ENCODE results near the gene EPG5.

The EPG5 gene

DNA sequence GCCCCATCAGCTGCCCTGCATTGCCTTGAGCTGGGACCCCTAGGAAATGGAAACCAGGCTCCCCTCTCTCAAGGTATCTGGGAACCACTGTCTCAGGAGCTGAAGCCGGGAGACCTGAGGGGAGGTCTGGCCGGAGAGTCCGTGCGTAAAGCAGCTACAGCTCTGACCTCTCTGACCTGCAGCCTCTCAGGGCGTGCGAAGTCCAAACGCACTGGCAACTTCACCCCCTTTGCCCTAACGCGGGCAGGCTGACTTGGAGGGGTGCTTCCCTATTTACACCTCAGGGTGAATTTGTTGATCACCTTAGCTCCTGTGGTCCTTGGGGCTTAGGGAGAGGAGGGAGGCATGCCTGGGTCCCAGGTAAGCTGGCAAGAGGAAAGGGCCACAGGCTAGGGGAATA lies 124.1 kb downstream of the EPG5 start:
- Histone ChIP-seq H3K27ac (ENCODE audit: low read depth, low read length) (no peak overlapping the region), H3K36me3 (ENCODE audit: control insufficient read depth in 1 of 2, insufficient read depth in 2 of 2, low read length in 2 of 2) (no peaks in the 10 kb centered on the region), H3K27me3 (ENCODE audit: control insufficient read depth in 1 of 2, insufficient read depth in 2 of 2, low read length in 2 of 2) (peaks cover 0 to 5% of the 10 kb centered on the region in 2 donors), H3K9ac (ENCODE audit: low read depth in 1 of 2, low read length in 2 of 2) (no peak overlapping the region), H3K9me3 (ENCODE audit: control insufficient read depth in 1 of 2, low read length in 2 of 2) (no peaks in the 10 kb centered on the region), H3K4me1 (ENCODE audit: control insufficient read depth in 1 of 2, insufficient read depth in 2 of 2, low read length in 2 of 2) (peaks cover 10 to 12% of the 10 kb centered on the region in 2 donors), H3K4me3 (ENCODE audit: low read depth in 1 of 2, low read length in 2 of 2) (no peak overlapping the region)

DNA sequence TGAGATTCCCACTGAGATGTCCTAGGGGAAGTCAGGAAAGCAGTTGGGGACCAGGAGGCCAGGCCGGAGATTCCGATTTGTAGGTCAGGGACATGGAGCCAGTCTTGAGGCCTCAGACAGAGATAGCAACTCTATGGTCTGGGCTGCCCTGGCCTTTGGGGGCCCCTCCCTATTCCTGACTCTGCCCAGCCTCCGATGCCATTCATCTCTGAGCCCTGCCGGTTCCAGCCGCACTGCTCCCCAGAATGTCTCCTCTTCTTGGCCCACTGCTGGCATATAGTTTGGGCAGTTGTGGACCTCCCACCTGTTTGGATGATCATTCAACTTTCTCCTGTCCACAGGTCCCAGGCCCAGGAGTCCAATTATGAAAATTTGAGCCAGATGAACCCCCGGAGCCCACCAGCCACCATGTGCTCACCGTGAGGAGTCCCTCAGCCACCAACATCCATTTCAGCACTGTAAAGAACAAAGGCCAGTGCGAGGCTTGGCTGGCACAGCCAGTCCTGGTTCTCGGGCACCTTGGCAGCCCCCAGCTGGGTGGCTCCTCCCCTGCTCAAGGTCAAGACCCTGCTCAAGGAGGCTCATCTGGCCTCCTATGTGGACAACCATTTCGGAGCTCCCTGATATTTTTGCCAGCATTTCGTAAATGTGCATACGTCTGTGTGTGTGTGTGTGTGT lies 125.2 kb downstream of the EPG5 start:
- peaks cover 0 to 6% of the 10 kb centered on the region in 2 donors for H3K27me3 ChIP-seq (ENCODE audit: control insufficient read depth in 1 of 2, insufficient read depth in 2 of 2, low read length in 2 of 2)
- no peak overlapping the region for H3K9ac ChIP-seq (ENCODE audit: low read depth in 1 of 2, low read length in 2 of 2)
- no peak overlapping the region for H3K27ac ChIP-seq (ENCODE audit: low read depth, low read length)
- H3K9me3 ChIP-seq (ENCODE audit: control insufficient read depth in 1 of 2, low read length in 2 of 2) = no peaks in the 10 kb centered on the region
- no peak overlapping the region for H3K4me3 ChIP-seq (ENCODE audit: low read depth in 1 of 2, low read length in 2 of 2)
- H3K4me1 ChIP-seq (ENCODE audit: control insufficient read depth in 1 of 2, insufficient read depth in 2 of 2, low read length in 2 of 2) = peaks cover 17 to 20% of the 10 kb centered on the region in 2 donors
- no peaks in the 10 kb centered on the region for H3K36me3 ChIP-seq (ENCODE audit: control insufficient read depth in 1 of 2, insufficient read depth in 2 of 2, low read length in 2 of 2)

DNA sequence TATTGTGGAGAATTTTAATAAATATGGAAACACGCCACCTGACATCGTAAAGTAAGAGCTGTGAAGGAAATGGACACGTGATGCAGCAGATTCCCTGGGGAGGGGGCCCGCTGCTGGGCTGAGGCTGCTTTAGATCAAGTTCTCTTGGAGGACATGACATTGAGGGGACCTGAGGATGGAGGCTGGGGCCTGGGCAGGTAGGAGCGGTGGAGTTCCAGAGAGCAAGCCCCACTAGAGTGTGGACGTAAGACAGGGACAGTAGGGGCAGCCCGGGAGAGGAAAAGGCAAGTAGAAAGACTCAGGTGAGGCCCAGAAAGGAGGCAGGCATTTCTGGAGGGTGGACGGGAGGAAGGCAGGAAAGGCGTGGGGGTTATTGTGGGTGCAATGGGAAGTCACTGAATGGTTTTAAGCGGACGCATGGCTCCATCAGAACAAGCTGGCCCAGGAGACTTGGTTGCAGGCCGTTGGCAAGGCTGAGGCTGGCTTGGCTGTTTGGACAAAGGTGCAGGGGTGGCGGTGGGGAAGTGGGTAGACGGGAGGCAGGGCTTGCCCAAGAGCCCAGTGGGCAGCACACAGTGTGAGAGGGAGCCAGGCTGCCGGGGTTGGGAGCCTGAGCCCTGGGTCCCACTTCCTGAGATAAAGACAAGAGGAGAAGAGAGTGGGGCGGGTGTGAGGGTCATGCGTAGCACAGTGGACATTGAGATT lies 125.9 kb downstream of the EPG5 start:
- Histone ChIP-seq H3K9me3 (ENCODE audit: control insufficient read depth in 1 of 2, low read length in 2 of 2) (no peaks in the 10 kb centered on the region), H3K9ac (ENCODE audit: low read depth in 1 of 2, low read length in 2 of 2) (no peak overlapping the region), H3K36me3 (ENCODE audit: control insufficient read depth in 1 of 2, insufficient read depth in 2 of 2, low read length in 2 of 2) (no peaks in the 10 kb centered on the region), H3K4me1 (ENCODE audit: control insufficient read depth in 1 of 2, insufficient read depth in 2 of 2, low read length in 2 of 2) (peaks cover 23 to 27% of the 10 kb centered on the region in 2 donors), H3K27me3 (ENCODE audit: control insufficient read depth in 1 of 2, insufficient read depth in 2 of 2, low read length in 2 of 2) (peaks cover 0 to 6% of the 10 kb centered on the region in 2 donors), H3K27ac (ENCODE audit: low read depth, low read length) (no peak overlapping the region), H3K4me3 (ENCODE audit: low read depth in 1 of 2, low read length in 2 of 2) (no peak overlapping the region)

DNA sequence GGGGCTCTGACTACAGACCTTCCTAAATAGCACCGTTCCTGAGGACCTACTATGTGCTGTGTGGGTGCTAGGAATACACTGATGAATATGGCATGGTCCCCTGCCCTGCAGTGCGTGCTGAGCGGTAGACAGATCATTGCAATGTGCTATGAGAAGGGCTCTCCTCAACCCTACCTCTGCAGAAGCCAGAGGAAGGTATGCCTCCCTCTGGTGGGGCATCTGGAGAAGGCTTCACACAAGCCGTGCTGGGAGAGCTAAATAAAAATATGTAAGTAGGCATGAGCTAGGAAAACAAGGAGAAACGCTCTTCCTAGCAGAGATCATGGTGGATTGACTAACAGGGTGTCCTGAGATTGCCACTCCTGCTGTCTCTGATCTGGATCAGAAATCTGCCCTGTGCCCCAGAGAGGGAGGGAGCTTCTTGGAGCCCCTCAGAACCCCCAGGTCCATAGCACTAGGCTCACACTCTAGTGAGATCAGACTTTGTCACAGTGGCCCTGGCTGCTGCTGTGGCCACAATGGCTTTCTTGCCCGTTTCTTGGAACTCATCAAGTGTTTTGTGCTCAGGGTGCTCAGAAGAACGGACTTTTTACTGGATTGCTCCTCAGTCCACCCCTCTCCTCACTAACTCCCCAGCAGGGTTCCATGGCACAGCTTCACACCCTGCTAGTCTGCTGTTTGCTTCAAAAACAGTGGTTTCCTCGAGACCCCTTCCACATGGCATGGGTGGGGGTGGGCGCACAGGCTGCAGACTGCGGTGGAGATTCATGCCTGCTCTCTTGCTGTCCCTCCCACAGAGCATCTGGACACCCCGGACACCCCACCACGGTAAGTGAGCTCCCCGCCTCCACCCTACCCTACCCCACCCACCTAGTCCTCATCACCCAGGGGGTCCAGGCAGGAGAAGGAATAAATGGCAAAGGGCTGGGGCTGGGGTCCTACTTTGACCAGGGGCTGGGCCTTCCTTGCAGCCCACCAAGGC lies 127.4 kb downstream of the EPG5 start:
- Histone ChIP-seq H3K9ac (ENCODE audit: low read depth in 1 of 2, low read length in 2 of 2) (no peak overlapping the region), H3K27me3 (ENCODE audit: control insufficient read depth in 1 of 2, insufficient read depth in 2 of 2, low read length in 2 of 2) (peaks cover 0 to 6% of the 10 kb centered on the region in 2 donors), H3K9me3 (ENCODE audit: control insufficient read depth in 1 of 2, low read length in 2 of 2) (no peaks in the 10 kb centered on the region), H3K4me1 (ENCODE audit: control insufficient read depth in 1 of 2, insufficient read depth in 2 of 2, low read length in 2 of 2) (peaks cover 37 to 41% of the 10 kb centered on the region in 2 donors), H3K36me3 (ENCODE audit: control insufficient read depth in 1 of 2, insufficient read depth in 2 of 2, low read length in 2 of 2) (no peaks in the 10 kb centered on the region), H3K27ac (ENCODE audit: low read depth, low read length) (no peak overlapping the region), H3K4me3 (ENCODE audit: low read depth in 1 of 2, low read length in 2 of 2) (peak overlapping the region in 1 of 2 donors; percentile 50)

DNA sequence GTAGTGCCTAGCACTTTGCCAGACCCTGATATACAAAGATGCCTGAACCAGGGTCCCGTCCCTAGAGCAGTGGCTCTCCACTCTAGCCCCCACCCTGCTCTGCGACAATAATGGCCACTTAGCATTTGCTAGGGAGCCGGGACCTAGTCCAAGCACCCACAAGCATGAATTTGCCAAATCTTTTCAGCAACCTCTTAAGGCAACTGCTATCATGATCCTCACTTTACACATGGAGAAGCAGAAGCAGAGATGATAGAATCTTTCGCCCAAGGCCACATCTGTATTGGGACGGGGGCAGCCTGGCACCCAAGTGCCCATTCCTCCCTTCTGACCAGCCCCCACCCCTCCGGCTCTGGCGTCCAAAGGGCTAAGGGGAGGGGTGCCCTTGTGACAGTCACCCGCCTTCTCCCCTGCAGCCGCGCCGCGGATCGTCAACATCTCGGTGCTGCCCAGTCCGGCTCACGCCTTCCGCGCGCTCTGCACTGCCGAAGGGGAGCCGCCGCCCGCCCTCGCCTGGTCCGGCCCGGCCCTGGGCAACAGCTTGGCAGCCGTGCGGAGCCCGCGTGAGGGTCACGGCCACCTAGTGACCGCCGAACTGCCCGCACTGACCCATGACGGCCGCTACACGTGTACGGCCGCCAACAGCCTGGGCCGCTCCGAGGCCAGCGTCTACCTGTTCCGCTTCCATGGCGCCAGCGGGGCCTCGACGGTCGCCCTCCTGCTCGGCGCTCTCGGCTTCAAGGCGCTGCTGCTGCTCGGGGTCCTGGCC lies 128.6 kb downstream of the EPG5 start:
- H3K4me3 ChIP-seq (ENCODE audit: low read depth in 1 of 2, low read length in 2 of 2) = peak overlapping the region; percentile 31 to 50
- peak overlapping the region; percentile 2 to 44 for H3K9ac ChIP-seq (ENCODE audit: low read depth in 1 of 2, low read length in 2 of 2)
- no peak overlapping the region for H3K27ac ChIP-seq (ENCODE audit: low read depth, low read length)
- peaks cover 0 to 6% of the 10 kb centered on the region in 2 donors for H3K27me3 ChIP-seq (ENCODE audit: control insufficient read depth in 1 of 2, insufficient read depth in 2 of 2, low read length in 2 of 2)
- peaks cover 47 to 53% of the 10 kb centered on the region in 2 donors for H3K4me1 ChIP-seq (ENCODE audit: control insufficient read depth in 1 of 2, insufficient read depth in 2 of 2, low read length in 2 of 2)
- H3K9me3 ChIP-seq (ENCODE audit: control insufficient read depth in 1 of 2, low read length in 2 of 2) = no peaks in the 10 kb centered on the region
- no peaks in the 10 kb centered on the region for H3K36me3 ChIP-seq (ENCODE audit: control insufficient read depth in 1 of 2, insufficient read depth in 2 of 2, low read length in 2 of 2)

GRCh38 chr18:45837283-45838070 lies 129.7 kb downstream of the EPG5 start:
- Histone ChIP-seq H3K4me3 (ENCODE audit: low read depth in 1 of 2, low read length in 2 of 2) (peak overlapping the region; percentile 31 to 41), H3K4me1 (ENCODE audit: control insufficient read depth in 1 of 2, insufficient read depth in 2 of 2, low read length in 2 of 2) (peaks cover 54 to 63% of the 10 kb centered on the region in 2 donors), H3K27me3 (ENCODE audit: control insufficient read depth in 1 of 2, insufficient read depth in 2 of 2, low read length in 2 of 2) (peaks cover 0 to 6% of the 10 kb centered on the region in 2 donors), H3K36me3 (ENCODE audit: control insufficient read depth in 1 of 2, insufficient read depth in 2 of 2, low read length in 2 of 2) (no peaks in the 10 kb centered on the region), H3K9me3 (ENCODE audit: control insufficient read depth in 1 of 2, low read length in 2 of 2) (no peaks in the 10 kb centered on the region), H3K27ac (ENCODE audit: low read depth, low read length) (peak overlapping the region; percentile 39), H3K9ac (ENCODE audit: low read depth in 1 of 2, low read length in 2 of 2) (peak overlapping the region; percentile 52 to 63)

- Histone ChIP-seq H3K36me3 (ENCODE audit: control insufficient read depth in 1 of 2, insufficient read depth in 2 of 2, low read length in 2 of 2) (no peaks in the 10 kb centered on the region), H3K4me3 (ENCODE audit: low read depth in 1 of 2, low read length in 2 of 2) (no peak overlapping the region), H3K9me3 (ENCODE audit: control insufficient read depth in 1 of 2, low read length in 2 of 2) (no peaks in the 10 kb centered on the region), H3K27ac (ENCODE audit: low read depth, low read length) (peak overlapping the region; percentile 93), H3K9ac (ENCODE audit: low read depth in 1 of 2, low read length in 2 of 2) (peak overlapping the region; percentile 8 to 63), H3K4me1 (ENCODE audit: control insufficient read depth in 1 of 2, insufficient read depth in 2 of 2, low read length in 2 of 2) (peaks cover 56 to 68% of the 10 kb centered on the region in 2 donors), H3K27me3 (ENCODE audit: control insufficient read depth in 1 of 2, insufficient read depth in 2 of 2, low read length in 2 of 2) (peaks cover 0 to 6% of the 10 kb centered on the region in 2 donors)
These were observed 130.6 kb downstream of the EPG5 start for GRCh38 chr18:45836242-45837205.

DNA sequence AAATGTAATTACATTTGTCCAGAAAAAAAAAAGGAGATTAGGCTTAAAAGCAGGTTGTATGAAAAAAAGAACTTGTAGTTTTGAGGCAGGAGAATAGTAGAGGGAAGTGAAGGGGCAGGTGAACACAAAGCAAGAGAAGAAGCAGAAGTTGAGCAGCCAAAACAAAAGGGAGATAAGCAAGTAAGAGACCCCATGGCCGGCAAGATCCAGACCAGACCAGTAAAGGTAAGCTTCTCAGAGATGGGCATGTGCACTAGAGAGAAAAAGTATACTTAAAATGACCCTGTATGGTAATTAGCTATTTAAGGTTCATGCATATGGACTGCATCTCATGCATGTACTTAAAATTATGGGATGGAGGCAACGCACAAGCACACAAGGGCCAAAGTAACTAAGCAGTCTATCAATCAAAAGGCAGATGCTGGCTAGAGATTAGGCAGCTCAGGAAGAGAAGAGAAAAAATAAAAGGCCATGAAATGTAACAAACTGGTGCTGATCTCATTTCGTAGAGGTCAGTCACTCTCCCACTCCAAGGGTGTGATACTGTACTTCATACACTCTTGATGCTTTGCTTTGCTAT lies 132.0 kb downstream of the EPG5 start:
- H3K27me3 ChIP-seq (ENCODE audit: control insufficient read depth in 1 of 2, insufficient read depth in 2 of 2, low read length in 2 of 2) = peaks cover 0 to 6% of the 10 kb centered on the region in 2 donors
- peak overlapping the region; percentile 16 to 40 for H3K9ac ChIP-seq (ENCODE audit: low read depth in 1 of 2, low read length in 2 of 2)
- peak overlapping the region; percentile 6 for H3K27ac ChIP-seq (ENCODE audit: low read depth, low read length)
- H3K9me3 ChIP-seq (ENCODE audit: control insufficient read depth in 1 of 2, low read length in 2 of 2) = no peaks in the 10 kb centered on the region
- H3K36me3 ChIP-seq (ENCODE audit: control insufficient read depth in 1 of 2, insufficient read depth in 2 of 2, low read length in 2 of 2) = no peaks in the 10 kb centered on the region
- peaks cover 57 to 70% of the 10 kb centered on the region in 2 donors for H3K4me1 ChIP-seq (ENCODE audit: control insufficient read depth in 1 of 2, insufficient read depth in 2 of 2, low read length in 2 of 2)
- peak overlapping the region in 1 of 2 donors; percentile 26 for H3K4me3 ChIP-seq (ENCODE audit: low read depth in 1 of 2, low read length in 2 of 2)
